ELF-1 (cell line): Measurements from ENCODE around the gene LPXN.

Experiments
- DNase-seq: peaks from one replicate; pipeline ENCODE4 v3.0.0-alpha.2; 2016; ENCODE audit warnings: low read depth, low spot score

LPXN gene

DNA sequence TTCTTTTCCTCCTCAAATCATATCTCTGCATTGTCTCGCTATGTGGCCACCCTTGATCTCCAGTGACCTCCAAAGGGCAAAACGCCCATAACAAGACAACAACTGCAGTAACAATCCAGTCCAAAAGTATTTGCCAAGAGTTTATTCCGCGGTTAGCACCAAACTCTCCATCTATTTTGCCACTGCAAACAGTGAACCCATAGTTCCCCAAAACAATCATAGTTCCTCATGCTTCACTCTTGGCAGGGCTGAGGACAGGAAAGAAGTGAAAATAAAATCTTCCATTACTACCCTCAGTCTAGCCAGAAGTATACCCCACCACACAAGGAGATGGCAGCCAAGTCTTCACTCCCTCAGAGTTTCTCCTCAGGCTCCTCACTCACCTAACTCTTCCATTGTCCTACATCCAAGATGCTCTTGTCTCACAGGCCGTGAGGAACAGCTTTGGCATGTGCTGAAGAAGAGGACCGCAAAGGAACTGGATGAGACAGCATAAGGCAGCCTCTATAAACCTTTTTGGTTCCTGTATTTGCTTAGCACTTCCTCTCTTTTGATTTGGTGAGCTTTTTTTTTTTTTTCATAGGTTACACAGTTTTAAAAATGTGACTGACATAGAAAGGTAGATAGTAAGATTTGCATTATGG is at the start of gene LPXN:
Gene LPXN (minus strand): TSS at position 480 of the 644 bp plus-strand sequence. CDS start 84 bp downstream, at position 396.
- DNase-seq: no peak

DNA sequence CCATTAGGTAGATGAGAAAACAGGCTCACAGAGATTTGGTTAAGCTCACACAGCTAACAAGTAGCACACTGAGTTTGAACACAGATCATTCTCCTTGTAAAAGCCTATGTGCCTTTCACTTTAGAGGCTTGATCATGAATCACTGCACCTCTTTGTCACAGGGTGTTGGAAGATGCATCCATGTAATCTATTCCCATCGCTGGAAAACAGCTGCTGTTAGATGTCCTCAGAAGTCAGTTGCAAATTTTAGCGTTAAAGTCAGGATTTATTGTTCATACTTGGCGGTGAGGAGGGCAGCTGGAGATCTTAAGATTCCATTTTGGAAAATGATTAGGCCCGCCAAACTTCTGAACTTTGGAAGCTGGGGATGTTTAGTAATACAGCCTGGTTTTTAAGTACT is 49.4 kb upstream of the LPXN start:
- no peak for DNase-seq

DNA sequence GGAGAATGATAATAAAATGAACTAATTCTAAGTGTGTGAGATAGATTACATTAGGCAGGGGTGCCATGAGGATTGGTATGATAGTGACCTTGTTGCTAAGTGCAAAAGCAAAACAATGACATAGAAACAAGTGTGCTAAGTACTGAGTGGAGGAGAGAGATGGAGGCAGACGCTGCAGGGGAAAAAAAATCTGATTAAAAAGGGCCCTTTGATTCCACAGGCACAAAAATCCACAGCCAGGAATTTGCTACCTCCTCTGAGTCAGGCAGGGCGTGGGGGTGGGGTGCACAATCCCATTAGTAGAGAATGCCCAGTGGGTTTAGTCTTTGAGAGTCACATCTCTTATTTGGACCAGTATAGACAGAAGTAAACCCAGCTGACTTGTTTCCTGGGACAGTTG is 46.7 kb upstream of the LPXN start, which contains the start of gene CNTF:
Gene CNTF (plus strand): TSS at position 322 of the 400 bp plus-strand sequence. CDS start 88 bp downstream, outside the sequence.
- no peak for DNase-seq

DNA sequence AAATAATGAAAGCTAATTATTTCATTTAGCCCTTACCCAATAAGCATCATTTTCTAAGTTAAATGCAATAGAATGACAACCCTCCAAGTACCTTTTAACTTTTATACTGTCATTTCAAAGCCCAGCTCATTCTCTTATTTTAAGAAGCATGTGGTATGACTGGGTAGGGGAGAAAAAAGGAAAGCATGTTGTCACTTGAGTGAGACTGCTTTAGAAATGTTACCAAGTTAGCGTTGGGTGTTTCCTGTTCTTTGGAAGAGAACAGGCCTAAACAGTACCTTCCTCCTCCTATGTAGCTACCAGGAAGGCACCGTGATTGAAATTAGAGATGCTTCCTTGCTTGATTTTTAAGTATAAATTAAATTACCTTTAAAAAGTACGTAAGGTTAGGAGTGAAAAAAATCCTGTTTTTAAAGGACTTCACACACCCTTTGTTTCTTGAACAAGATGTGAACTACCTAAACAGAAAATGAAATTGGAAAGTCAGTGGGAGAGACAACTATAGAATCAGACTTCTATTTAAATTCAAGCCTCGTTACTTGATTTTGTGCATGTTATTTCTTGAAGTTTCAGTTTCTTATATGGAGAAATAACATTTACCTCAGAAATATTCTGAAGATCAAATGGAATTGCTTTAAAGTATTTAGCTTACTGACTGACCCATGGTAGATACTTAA is 46.1 kb upstream of the LPXN start:
- no peak for DNase-seq

DNA sequence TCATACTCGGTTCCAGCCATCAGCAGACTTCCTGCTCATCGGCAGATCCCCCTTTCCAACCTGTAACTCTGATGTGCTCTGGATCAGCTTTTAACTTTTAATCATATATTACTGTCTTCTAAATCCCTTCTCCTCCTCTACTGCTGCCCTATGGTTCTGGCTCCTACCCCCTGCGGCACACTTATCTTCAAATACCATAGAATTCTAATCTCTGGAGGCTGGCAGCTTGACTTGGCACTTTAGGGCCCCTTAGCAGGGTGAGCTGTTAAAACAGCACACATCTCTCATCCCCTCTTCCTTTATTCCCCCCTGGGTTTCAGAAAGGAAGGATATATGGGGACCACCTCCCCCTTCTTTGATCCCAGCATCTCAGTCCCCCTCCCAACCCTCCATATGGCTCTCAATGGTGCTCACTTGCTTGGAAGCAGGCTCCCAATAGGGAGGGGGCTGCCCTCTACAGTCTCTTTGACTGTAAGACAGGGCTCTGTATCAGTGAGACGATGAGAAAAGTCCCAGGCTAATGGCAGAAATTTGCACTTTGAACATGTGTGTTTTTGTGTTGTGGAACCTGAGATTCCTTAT is 42.4 kb upstream of the LPXN start:
- DNase-seq: no peak

DNA sequence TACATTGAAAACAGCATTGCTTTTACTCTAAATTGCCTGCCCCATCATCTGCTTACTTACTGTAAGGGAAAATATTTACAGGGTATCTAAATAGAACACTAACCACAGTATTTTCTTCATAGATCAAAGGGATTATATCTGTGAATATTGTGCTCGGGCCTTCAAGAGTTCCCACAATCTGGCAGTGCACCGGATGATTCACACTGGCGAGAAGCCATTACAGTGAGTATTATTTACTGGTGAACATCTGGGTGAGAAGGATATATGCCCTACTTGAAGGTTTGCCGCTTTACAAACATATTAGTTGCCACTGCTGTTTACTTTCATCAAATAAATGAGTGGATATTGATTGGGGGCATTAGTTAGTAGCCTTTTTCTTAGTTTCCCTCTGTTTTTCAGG is 40.9 kb upstream of the LPXN start:
- DNase-seq: no peak

DNA sequence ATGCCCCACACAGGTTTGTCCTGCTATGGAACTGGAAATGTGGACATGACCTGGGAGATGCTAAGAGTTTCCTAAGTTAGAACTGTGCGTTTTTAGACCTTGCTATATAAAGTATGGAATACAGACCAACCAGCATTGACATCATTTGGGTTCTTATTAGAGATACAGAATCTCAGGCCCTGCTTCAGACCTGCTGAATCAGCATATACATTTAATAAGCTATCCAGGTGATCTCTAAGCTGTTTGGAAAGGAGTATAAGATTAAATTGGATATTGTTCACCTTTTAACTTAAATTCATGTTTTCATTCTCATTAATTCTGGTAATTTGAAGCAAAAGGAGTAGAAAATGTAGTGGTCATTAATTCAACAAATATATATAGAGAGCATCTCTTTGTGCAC is 39.9 kb upstream of the LPXN start:
- no peak for DNase-seq

DNA sequence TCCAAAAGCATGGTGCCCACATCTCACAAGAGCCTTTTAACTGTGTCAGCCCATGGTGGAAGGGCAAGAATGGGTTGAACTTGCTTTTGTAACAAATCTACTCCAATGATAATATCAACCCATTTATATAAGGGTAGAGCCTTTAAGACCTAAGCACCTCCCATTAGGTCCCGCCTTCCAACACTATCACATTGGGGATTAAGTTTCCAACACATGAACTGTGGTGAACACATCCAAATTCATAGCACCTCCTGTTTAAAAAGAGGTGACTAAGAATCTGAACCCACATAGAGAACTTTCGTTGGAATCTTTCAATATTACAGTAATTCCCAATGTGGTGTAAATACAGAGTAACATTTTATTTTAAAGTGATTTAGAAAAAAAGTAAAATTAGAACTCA is 37.6 kb upstream of the LPXN start:
- no peak for DNase-seq

DNA sequence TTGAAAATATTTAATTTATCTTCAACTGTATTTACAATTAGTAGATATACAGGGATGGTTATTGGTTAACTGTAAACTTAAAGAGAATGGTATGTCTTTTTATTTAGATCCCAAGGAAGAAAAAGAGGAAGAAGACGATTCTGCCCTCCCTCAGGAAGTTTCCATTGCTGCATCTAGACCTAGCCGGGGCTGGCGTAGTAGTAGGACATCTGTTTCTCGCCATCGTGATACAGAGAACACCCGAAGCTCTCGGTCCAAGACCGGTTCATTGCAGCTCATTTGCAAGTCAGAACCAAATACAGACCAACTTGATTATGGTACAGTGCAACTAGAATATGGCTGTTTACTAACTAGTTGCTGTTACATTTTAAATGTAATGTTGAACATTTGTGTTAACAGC is 34.1 kb upstream of the LPXN start:
- DNase-seq: no peak

DNA sequence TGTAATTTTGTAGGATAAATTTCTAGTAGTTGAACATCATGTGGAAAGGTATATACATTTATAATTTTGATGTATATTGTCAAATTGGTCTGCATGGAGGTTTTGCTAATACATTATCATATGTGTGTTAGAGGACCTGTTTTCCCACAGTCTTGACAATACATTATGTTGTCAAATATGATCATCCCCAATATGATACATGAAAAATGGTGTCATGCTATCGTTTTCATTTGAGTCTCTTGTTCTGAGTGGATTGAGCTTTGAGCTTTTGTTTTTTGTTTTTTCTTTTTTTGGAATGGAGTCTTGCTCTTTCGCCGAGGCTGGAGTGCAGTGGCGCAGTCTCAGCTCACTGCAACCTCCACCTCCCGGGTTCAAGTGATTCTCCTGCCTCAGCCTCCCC is 32.7 kb upstream of the LPXN start:
- no peak for DNase-seq

DNA sequence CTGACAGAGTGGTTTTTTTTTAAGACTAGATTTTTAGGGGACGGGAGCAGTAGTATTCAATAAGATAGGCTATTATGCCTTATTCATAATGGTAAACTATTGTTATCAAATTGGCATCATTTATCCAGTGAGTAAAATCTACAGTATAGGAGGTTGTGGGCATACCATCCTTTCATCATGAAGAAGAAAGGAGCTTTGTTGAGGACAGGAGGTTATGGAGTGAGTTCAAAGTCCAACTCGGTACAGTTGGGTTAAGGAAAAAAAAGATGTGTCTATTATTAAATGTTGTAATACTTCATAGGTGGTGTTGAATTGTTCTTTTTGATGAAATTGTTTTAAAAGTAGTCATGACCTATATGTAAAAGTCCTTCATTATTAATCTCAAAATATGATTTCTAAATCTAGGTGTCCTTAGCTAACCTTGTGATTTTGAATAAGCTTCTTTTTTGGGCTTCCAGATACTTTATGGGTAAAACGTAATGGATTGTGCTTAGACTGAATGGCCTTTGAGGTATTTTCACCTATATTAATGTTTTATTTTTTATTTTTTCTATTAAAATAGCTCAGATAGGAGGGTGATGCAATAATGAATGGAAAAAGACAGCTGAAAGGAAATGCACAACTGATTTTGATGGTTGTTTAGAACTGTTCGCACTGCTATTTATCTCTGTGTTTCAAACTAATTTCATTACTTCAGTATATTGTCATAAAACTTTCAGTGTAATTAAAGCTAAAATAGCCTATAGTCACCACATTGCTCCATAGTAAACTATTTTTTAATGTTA is 31.5 kb upstream of the LPXN start:
- DNase-seq: no peak

DNA sequence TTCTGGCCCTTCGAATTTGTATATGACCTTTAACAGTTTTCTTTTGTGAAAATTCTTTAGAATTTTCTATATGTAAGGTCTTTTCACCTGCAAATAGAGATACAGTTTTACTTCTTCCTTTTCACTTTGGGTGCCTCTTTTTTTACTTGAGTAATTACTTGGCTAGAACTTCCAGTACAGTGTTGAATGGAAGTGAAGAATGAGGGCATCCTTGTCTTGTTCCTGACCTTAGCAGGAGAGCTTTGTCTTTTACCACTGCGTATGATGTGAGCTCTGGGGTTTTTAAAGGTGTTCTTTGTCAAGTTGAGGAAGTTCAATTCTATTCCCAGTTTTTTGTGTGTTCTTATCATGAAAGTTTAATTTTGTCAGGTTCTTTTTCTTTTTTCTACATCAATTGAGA is 24.9 kb upstream of the LPXN start:
- DNase-seq: no peak

DNA sequence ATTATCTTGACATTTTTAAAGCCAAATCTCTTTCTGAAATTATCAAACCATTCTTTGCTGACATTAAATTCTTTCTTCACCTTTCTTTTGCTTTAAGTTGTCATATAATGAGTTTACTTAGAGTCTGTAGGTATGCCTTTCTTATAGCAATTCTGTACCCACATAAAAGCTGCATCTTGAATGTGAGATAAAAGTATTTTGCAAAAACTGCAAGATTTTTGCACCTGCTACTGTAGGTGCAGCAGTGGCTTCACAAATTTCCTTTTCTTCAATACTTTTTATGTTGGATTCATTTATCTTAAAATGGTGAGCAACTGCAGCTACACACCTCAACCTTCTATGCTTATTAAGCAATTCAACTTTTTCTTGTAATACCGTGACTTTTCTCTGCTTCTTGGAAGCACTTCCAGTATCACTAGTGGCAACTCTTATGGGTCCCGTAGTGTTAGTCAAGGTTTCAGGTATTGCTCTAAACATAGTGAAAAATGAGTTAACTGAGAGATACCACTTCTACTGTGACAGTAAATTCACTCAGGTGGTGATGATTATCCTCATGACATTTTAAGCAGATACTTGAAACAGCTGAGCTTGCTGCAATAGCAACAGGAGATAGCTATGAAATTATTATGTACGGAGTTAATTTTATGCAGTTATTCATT is 22.0 kb upstream of the LPXN start:
- DNase-seq: no peak

DNA sequence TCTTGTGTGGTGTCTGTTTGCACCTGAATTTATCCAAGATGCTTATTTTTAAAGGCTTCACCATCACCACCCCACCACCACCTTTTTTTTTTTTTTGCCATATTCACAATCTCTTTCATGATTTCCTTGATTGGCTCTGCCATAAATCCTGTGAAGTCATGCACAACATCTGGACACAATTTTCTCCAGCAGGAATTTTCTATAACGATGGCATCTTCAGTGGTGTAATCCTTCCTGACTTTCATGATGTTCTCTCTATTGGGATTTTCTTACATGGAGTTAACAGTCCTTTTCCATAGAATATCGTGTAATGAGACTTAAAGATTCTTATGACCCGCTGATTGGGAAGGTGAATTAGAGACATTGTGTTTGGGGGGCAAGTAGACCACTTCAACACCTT is 21.0 kb upstream of the LPXN start:
- no peak for DNase-seq

DNA sequence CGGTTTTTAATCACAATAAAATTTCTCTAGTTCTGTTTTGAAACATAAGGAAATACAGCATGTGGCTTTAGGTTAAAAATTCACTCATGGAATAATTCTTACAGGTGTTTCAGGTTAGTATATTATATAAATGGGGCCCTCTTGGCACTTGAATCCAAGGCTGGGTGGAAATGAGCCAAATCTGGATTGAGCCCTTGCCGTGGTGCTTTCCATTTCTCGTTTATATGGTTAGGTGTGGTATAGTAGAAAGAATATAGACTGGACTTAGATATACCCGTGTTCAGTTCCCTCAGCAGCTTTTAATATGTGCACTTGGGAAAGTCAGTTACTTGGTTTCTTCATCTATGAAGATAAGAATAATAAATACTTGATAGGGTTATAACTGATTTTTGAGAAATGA is 19.2 kb upstream of the LPXN start:
- DNase-seq: no peak

DNA sequence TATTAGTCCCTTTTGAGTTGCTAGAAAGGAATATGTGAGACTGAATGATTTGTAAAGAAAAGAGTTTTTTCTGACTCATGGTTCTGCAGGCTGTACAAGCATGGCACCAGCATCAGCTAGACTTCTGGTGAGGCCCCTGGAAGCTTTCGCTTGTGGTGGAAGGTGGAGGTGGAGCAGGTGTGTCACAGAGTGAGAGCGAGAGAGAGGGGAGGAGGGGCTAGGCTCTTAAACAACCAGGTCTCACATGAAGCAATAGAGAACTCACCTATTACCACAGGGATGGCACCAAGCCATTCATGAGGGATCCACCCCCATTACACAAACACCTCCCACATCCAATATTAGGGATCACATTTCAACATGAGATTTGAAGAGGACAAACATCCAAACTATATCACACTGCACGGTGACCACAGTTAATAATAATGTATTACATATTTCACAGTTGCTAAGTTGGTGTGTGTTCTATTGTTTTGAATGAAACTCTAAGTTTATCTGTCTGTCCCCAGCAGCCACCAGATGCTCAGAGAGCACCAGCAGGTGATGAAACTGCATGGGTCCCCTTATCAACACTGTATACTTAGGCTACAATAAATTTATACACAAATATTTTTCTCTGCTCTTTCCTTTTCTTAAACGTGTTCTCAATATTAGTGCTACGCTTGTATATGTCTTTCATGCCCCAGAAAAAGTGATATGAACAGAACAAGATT is 17.3 kb upstream of the LPXN start:
- no peak for DNase-seq

DNA sequence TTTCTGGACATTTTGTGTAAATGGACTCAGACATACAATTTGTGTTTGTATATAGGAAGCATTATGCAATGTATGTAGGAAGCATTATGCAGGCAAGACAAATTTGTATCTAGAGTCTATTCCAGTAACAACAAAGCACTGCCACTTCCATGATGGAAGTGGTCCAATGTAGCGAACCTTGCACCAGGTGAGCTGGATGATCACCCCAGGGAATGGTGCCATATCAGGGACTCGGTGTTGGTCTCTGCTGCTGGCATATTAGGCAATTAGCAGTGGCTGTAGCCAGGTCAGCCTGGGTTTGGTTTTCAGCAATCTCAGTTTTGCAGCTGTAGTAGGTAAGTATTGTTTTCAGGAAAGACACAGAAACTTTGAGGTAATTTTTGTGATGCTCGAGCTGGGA is 16.0 kb upstream of the LPXN start:
- DNase-seq: no peak

DNA sequence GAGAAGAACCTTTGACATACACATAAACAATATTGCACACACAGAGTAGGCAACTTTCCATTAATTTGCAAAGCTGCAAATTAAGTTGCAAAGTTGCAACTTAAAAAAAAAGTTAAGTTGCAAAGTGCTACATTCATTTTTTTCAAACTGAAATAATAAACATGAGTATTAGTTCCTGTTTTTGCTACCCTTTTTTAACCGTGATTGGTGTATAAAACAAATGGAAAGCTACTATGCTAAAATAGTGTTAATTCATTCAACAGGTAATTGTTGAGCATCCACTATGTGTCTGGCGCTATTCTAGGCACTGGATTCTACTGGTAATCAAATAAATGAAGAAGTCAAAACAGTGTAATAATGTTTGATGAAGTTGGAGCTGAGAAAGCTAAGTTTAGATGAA is 11.3 kb upstream of the LPXN start:
- no peak for DNase-seq

DNA sequence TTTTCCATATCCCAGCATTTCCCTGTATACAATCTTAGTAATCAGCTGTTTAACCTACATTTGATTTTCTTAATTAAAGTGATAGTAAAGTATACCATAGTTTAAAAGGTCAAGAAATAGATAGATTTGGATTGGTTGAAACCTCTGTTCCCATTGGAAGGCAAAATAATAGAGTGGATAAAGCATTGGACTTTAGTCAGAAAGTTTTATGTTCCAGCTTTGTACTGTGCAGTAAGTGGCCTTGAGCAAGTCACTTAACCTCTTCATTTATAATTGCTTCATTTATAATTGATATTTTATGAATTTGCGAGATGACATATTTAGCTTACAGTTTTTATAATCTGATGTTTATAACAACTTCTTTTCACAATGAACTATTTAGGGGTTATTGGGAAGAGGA is 6.8 kb upstream of the LPXN start:
- DNase-seq: no peak

DNA sequence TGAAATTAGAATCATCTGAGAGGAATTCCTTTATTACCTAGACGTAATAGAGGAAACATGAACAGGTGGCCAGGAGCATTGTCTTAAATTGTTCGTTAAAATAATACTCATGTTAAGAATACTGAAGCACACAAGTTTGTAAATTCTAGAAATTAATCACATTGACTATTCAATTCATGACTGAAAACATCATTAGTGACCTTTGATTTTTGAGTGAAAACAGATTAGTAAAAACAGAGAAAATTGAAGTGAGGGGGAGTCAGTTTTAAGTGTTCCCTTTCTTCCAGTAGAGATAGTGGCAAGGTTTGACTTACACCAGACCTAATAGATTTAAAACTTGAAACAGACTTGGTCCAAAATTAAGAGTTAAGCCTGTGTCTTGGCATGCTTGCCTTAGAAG is 4.7 kb upstream of the LPXN start:
- DNase-seq: no peak
